SHP77 treated with DMSO at 0.1 percent for 48 hours (cell line): ENCODE data around the gene CIDEB.
"Not testable (repeated sequence)": the region's sequence is repeated elsewhere in the genome, so short reads cannot be mapped to it uniquely, and the experiment has no call there.

ENCODE experiments used
- DNase-seq: peaks from one replicate; lab custom pipeline; 2025; lab: John Stamatoyannopoulos, UW

Gene CIDEB

GRCh38 chr14:24332268-24332993, 24.7 kb upstream of the CIDEB start:
- no peak for DNase-seq

- peak; percentile 45 for DNase-seq
Observed at GRCh38 chr14:24331731-24332267, 24.0 kb upstream of the CIDEB start.

GRCh38 chr14:24330973-24331674, 23.3 kb upstream of the CIDEB start:
- no peak for DNase-seq

- DNase-seq: no peak
Observed at GRCh38 chr14:24329736-24330135, 22.0 kb upstream of the CIDEB start.

GRCh38 chr14:24329073-24329663, 21.4 kb upstream of the CIDEB start:
- DNase-seq: no peak

GRCh38 chr14:24327914-24328313, 20.1 kb upstream of the CIDEB start:
- not testable (repeated sequence) for DNase-seq

- DNase-seq: no peak
Observed at GRCh38 chr14:24327303-24327702, 19.5 kb upstream of the CIDEB start.

GRCh38 chr14:24325963-24326362, 18.2 kb upstream of the CIDEB start:
- DNase-seq: no peak

GRCh38 chr14:24325041-24325530, 17.3 kb upstream of the CIDEB start:
- no peak for DNase-seq

GRCh38 chr14:24324024-24324423, 16.2 kb upstream of the CIDEB start:
- DNase-seq: no peak

- DNase-seq: no peak
Observed at GRCh38 chr14:24323341-24323740, 15.6 kb upstream of the CIDEB start.

- no peak for DNase-seq
Observed at GRCh38 chr14:24322672-24323071, 14.9 kb upstream of the CIDEB start.

- no peak for DNase-seq
Observed at GRCh38 chr14:24321212-24321975, 13.6 kb upstream of the CIDEB start.

- DNase-seq: no peak
Observed at GRCh38 chr14:24317141-24317928, 9.6 kb upstream of the CIDEB start.

GRCh38 chr14:24316597-24316950, 8.8 kb upstream of the CIDEB start:
- no peak for DNase-seq

- DNase-seq: no peak
Observed at GRCh38 chr14:24315807-24316596, 8.2 kb upstream of the CIDEB start.

GRCh38 chr14:24315243-24315806, 7.5 kb upstream of the CIDEB start:
- DNase-seq: no peak

- no peak for DNase-seq
Observed at GRCh38 chr14:24314377-24315193, 6.8 kb upstream of the CIDEB start.

GRCh38 chr14:24313913-24314312, 6.1 kb upstream of the CIDEB start:
- no peak for DNase-seq
